GM12878 (cell line): Measurements from ENCODE around the gene GNAI2. TPM values are rescaled to one million over a fixed set of nuclear protein-coding genes. Genes with fewer than 3 reads are reported as not detected.

Source experiments
- ATAC-seq: fragments of 200-7000 bp; cut with Tn5 transposase; 3 replicates; pipeline ENCODE4 v1.9.1; 2020; ENCODE audit warnings: mild to moderate bottlenecking, moderate library complexity
- BruUV-seq: library from RNA; stranded (reverse); fragments of 400-500 nt; replicated peaks from 2 replicates; lab custom pipeline; 2021; lab: Mats Ljungman, UMichigan
- CTCF ChIA-PET: fragments of 300-600 bp; sonication (Branson Sonifier 250); formaldehyde crosslinking; extraction: SDS; loops from one replicate; lab custom pipeline; 2021; ENCODE audit warnings: inconsistent platforms; lab: Yijun Ruan, JAX
- POLR2A ChIA-PET: fragments of 350-600 bp; formaldehyde crosslinking; extraction: SDS; loops from one replicate; lab custom pipeline; 2021; ENCODE audit warnings: inconsistent platforms; lab: Charles Lee
- RAD21 ChIA-PET: fragments of 300-600 bp; sonication (Branson Sonifier 250); formaldehyde crosslinking; loops from one replicate; lab custom pipeline; 2023; ENCODE audit warnings: antibody characterized with exemption; ENCODE audit not compliant: unreplicated experiment; lab: Charles Lee
- SMC1A ChIA-PET: fragments of 300-600 bp; sonication (Branson Sonifier 250); formaldehyde crosslinking; loops from one replicate; lab custom pipeline; 2023; ENCODE audit not compliant: unreplicated experiment, uncharacterized antibody; lab: Charles Lee
- DNase-seq: peaks from one replicate; pipeline ENCODE4 v3.0.0-alpha.2; 2011; ENCODE audit warnings: low read depth, low spot score
- FAIRE-seq: peaks from 3 replicates; lab custom pipeline; 2011; peaks lifted over from hg19 to GRCh38; lab: Jason Lieb, UNC
- H2AFZ ChIP-seq: 2 replicates; pipeline ENCODE4 v1.6.0; 2011; ENCODE audit warnings: low read depth, low read length, control low read depth; ENCODE audit not compliant: control insufficient read depth
- H3K27ac ChIP-seq: 2 replicates; pipeline ENCODE4 v1.5.1; 2011; ENCODE audit warnings: control low read depth; ENCODE audit not compliant: control insufficient read depth, insufficient read depth
- H3K27me3 ChIP-seq, 2 experiments: replicated peaks in 1 of 2; 2 replicates each; pipeline versions ENCODE4 v1.6.0 to v1.6.1; 2011; ENCODE audit warnings: low read length in 1 of 2; ENCODE audit not compliant: control insufficient read depth in 2 of 2, insufficient read depth in 2 of 2
- H3K36me3 ChIP-seq, 2 experiments: 2 replicates each; pipeline ENCODE4 v1.5.1; 2011; ENCODE audit warnings: low read length in 1 of 2; ENCODE audit not compliant: control insufficient read depth in 2 of 2, insufficient read depth in 2 of 2
- H3K4me1 ChIP-seq: 2 replicates; pipeline ENCODE4 v1.6.1; 2011; ENCODE audit warnings: mild to moderate bottlenecking, low read length, moderate library complexity, mixed read lengths; ENCODE audit not compliant: control insufficient read depth, insufficient read depth
- H3K4me2 ChIP-seq: 2 replicates; pipeline ENCODE4 v1.6.0; 2011; ENCODE audit warnings: control low read depth; ENCODE audit not compliant: control insufficient read depth, insufficient read depth
- H3K4me3 ChIP-seq: fragments of 200-600 bp; sonication (generic); 2 replicates; pipeline ENCODE4 v1.5.1; 2016
- H3K79me2 ChIP-seq: 2 replicates; pipeline ENCODE4 v1.6.0; 2011; ENCODE audit warnings: low read length; ENCODE audit not compliant: control insufficient read depth, insufficient read depth
- H3K9ac ChIP-seq: 2 replicates; pipeline ENCODE4 v1.8.0; 2011; ENCODE audit warnings: low read length, control low read depth, mixed read lengths; ENCODE audit not compliant: control insufficient read depth, insufficient read depth
- H3K9me3 ChIP-seq: replicated peaks from 3 replicates; pipeline ENCODE4 v1.5.1; 2011; ENCODE audit warnings: mild to moderate bottlenecking, low read length; ENCODE audit not compliant: control insufficient read depth, insufficient read depth
- H4K20me1 ChIP-seq: 2 replicates; pipeline ENCODE4 v1.6.0; 2011; ENCODE audit not compliant: control insufficient read depth, insufficient read depth
- BMI1 ChIP-seq: fragments of 450-650 bp; IDR thresholded peaks from 2 replicates; pipeline ENCODE4 v1.6.1; 2016; ENCODE audit warnings: mild to moderate bottlenecking, moderate library complexity, borderline replicate concordance
- BRCA1 ChIP-seq: IDR thresholded peaks from 2 replicates; pipeline ENCODE4 v1.6.1; 2011; ENCODE audit warnings: low read depth, low read length, improper control_type of control experiment
- E2F8 ChIP-seq: fragments of 450-650 bp; IDR thresholded peaks from 2 replicates; pipeline ENCODE4 v1.6.1; 2018; ENCODE audit warnings: mild to moderate bottlenecking, low read depth, moderate library complexity; ENCODE audit not compliant: partially characterized antibody
- EGR1 ChIP-seq, 2 experiments: IDR thresholded peaks; 1 replicate in 1 of 2; 2 replicates in 1 of 2; pipeline ENCODE4 v1.6.1; 2011 to 2012; ENCODE audit warnings: low read depth in 2 of 2, low read length in 2 of 2, borderline replicate concordance in 1 of 2, mild to moderate bottlenecking in 1 of 2, moderate library complexity in 1 of 2
- JUND ChIP-seq: IDR thresholded peaks from 2 replicates; pipeline ENCODE4 v1.6.1; 2012; ENCODE audit warnings: low read depth, mild to moderate bottlenecking, low read length, improper control_type of control experiment, moderate library complexity
- NFYA ChIP-seq: IDR thresholded peaks from 2 replicates; pipeline ENCODE4 v1.6.1; 2011; ENCODE audit warnings: low read depth, mild to moderate bottlenecking, low read length, improper control_type of control experiment, borderline replicate concordance
- RELB ChIP-seq: fragments of 450-650 bp; IDR thresholded peaks from 2 replicates; pipeline ENCODE4 v1.6.1; 2017; ENCODE audit warnings: low read depth, mild to moderate bottlenecking, moderate library complexity
- SMAD5 ChIP-seq: IDR thresholded peaks from 2 replicates; pipeline ENCODE4 v1.6.1; 2016; ENCODE audit warnings: antibody characterized with exemption, low read depth
- TCF7 ChIP-seq: IDR thresholded peaks from 2 replicates; pipeline ENCODE4 v1.6.1; 2014; ENCODE audit warnings: antibody characterized with exemption, borderline replicate concordance
- WGBS: methylation state at CpG from one replicate; pipeline ENCODE4 v1.1.6; 2016; ENCODE audit warnings: low lambda C conversion rate; ENCODE audit not compliant: insufficient replicate concordance, insufficient coverage; ENCODE audit errors: missing lambda C conversion rate; 5-methylcytosine and 5-hydroxymethylcytosine counted together
- in situ Hi-C: fragments of 300-500 bp; cut with MboI; formaldehyde crosslinking; loops from 9 replicates; pipeline ENCODE4 v1.14.3; 2018; ENCODE audit warnings: mixed read lengths
- intact Hi-C: fragments of 100-400 bp; cut with micrococcal nuclease; formaldehyde crosslinking; loops from one replicate; pipeline ENCODE4 v1.14.2; 2022; ENCODE audit not compliant: unreplicated experiment
- polyA plus RNA-seq, 11 experiments: library from polyadenylated mRNA; depleted of rRNA in 4 of 11; unstranded in 6 of 11; stranded (reverse) in 5 of 11; fragments of >200 nt; fragmentation: Nextera tagmentation in 4 of 11; fragmentation: Illumina TruSeq in 1 of 11; extraction: Ambion mirVana in 4 of 11; extraction: Trizol in 1 of 11; gene quantifications; 1 replicate in 1 of 11; 2 replicates in 10 of 11; pipeline versions ENCODE4 v1.2.1 to v1.2.3, GENCODE V29; 2011 to 2016; ENCODE audit warnings: inconsistent platforms in 2 of 11, missing spikeins in 2 of 11, low read depth in 1 of 11
- total RNA-seq, 4 experiments: library from RNA; depleted of rRNA in 3 of 4; stranded (reverse); fragments of >200 nt in 3 of 4; fragmentation: Illumina TruSeq in 1 of 4; extraction: Trizol in 1 of 4; gene quantifications; 2 replicates each; pipeline versions ENCODE4 v1.2.1 to v1.2.3, GENCODE V29; 2013 to 2021

GNAI2 gene
- total and polyA plus RNA-seq, 10 of the 15 experiments (the other 5 are each of a cell fraction or from before 2014, with no cell fraction given), result 5.0 to 346 (median 237) TPM

GRCh38 chr3:50222169-50222528 is 13.9 kb upstream of the GNAI2 start (continued):
- TF ChIP-seq E2F8, result no peak
- TF ChIP-seq BRCA1, result no peak
- TF ChIP-seq EGR1 (IDR thresholded peaks at IDR 0.05; ENCODE audit: borderline replicate concordance in 1 of 2, low read depth in 2 of 2, low read length in 2 of 2), result no peak
- no peak for TF ChIP-seq TCF7
- TF ChIP-seq RELB, result no peak

- in situ Hi-C loops (loop anchor here (5.0 kb wide), 1 partner anchor 32 kb away; the partner anchor contains the start of gene GNAT1), intact Hi-C loops (no loop called here)
- H3K4me3 ChIP-seq, result no peak overlapping the region
- no peaks in the 10 kb centered on the region; the same call in 1 of the 2 replicates for H3K79me2 ChIP-seq
- H3K4me2 ChIP-seq, result no peak overlapping the region
- H3K9me3 ChIP-seq, result no peaks in the 10 kb centered on the region
- no peaks in the 10 kb centered on the region for H3K36me3 ChIP-seq
- no peaks in the 10 kb centered on the region for H4K20me1 ChIP-seq
- ChIA-PET CTCF (interaction anchor here (1.3 to 7.4 kb wide), 10 partner anchors 19 to 135 kb away, joined by 3 to 149 read pairs (median 13); partner anchors contain the start of genes GNAT1 and IFRD2), SMC1A (interaction anchor here (0.7 to 4.9 kb wide), 5 partner anchors 19 to 33 kb away, joined by 4 to 24 read pairs (median 4); partner anchors contain the start of gene GNAT1), POLR2A (interaction anchor here (0.6 kb wide), 1 partner anchor 105 kb away, joined by 7 read pairs; no protein-coding TSS in a partner anchor), RAD21 (interaction anchor here (0.7 to 6.8 kb wide), 5 partner anchors 13 to 36 kb away, joined by 3 to 72 read pairs (median 5); partner anchors contain the start of gene GNAT1)
- no peak overlapping the region for H3K9ac ChIP-seq
- H2AFZ ChIP-seq, result no peak overlapping the region
- DNase-seq, result no peak
- WGBS, result 33% methylated on average over 5 of the region's 5 CpGs
- TF ChIP-seq SMAD5 (no peak), NFYA (no peak), JUND (no peak), BMI1 (no peak)
- no peak for ATAC-seq
- no peak overlapping the region for H3K27ac ChIP-seq
- no peaks in the 10 kb centered on the region; a peak in 1 of 4 replicates for H3K27me3 ChIP-seq
- H3K4me1 ChIP-seq, result peaks cover 17% of the 10 kb centered on the region
- BruUV-seq, result no TSS peak
- no peak for FAIRE-seq
These were observed 11.4 kb upstream of the GNAI2 start for GRCh38 chr3:50224639-50225038.
